Natural killer cell (primary cell): ENCODE results near the gene PSKH1. TPM values are rescaled to one million over a fixed set of nuclear protein-coding genes. Genes with fewer than 3 reads are reported as not detected.

Source experiments
- ATAC-seq, 3 donors: fragments of 150-1000 bp in 2 of 3; fragments of 200-7000 bp in 1 of 3; cut with Tn5 transposase; 1 replicate in 1 of 3; 2 replicates in 2 of 3; pipeline ENCODE4 v1.10.0; 2021; ENCODE audit warnings: mild to moderate bottlenecking in 2 of 3, moderate library complexity in 2 of 3
- DNase-seq, 2 donors: peaks; one replicate each; pipeline versions ENCODE4 v3.0.0 to v3.0.0-alpha.2; 2013 to 2021; ENCODE audit warnings: mixed read lengths in 1 of 2
- H3K27ac ChIP-seq: one replicate; pipeline ENCODE4 v1.5.1; 2013; ENCODE audit warnings: mild to moderate bottlenecking, low read length
- H3K27me3 ChIP-seq: one replicate; pipeline ENCODE4 v1.6.1; 2013; ENCODE audit warnings: low read length; ENCODE audit not compliant: control insufficient read depth, insufficient read depth
- H3K36me3 ChIP-seq: one replicate; pipeline ENCODE4 v1.6.1; 2013; ENCODE audit warnings: low read length; ENCODE audit not compliant: control insufficient read depth, insufficient read depth
- H3K4me1 ChIP-seq: one replicate; pipeline ENCODE4 v1.6.1; 2013; ENCODE audit warnings: low read length; ENCODE audit not compliant: control insufficient read depth, insufficient read depth
- H3K4me3 ChIP-seq: one replicate; pipeline ENCODE4 v1.5.1; 2013; ENCODE audit warnings: low read length
- H3K9me3 ChIP-seq: one replicate; pipeline ENCODE4 v1.6.1; 2013; ENCODE audit warnings: low read length; ENCODE audit not compliant: control insufficient read depth, insufficient read depth
- H3K27ac Mint-ChIP-seq, 2 donors: one replicate each; pipeline ENCODE4 v1.8.0; 2022; ENCODE audit warnings: mild to moderate bottlenecking in 2 of 2, mixed read lengths in 2 of 2, moderate library complexity in 1 of 2
- H3K27me3 Mint-ChIP-seq, 2 donors: one replicate each; pipeline ENCODE4 v1.8.0; 2022; ENCODE audit warnings: low read depth in 2 of 2, mixed read lengths in 2 of 2
- H3K36me3 Mint-ChIP-seq: one replicate; pipeline ENCODE4 v1.8.0; 2022; ENCODE audit warnings: mixed read lengths
- H3K4me1 Mint-ChIP-seq, 2 donors: one replicate each; pipeline ENCODE4 v1.8.0; 2022; ENCODE audit warnings: mixed read lengths in 2 of 2
- H3K4me3 Mint-ChIP-seq: one replicate; pipeline ENCODE4 v1.8.0; 2022; ENCODE audit warnings: mild to moderate bottlenecking, moderate library complexity, mixed read lengths
- H3K9me3 Mint-ChIP-seq, 2 donors: one replicate each; pipeline ENCODE4 v1.8.0; 2022; ENCODE audit warnings: mixed read lengths in 2 of 2
- CTCF ChIP-seq: fragments of 200-600 bp; IDR thresholded peaks from one replicate; pipeline ENCODE4 v1.8.0; 2022; ENCODE audit warnings: antibody characterized with exemption
- WGBS: methylation state at CpG from one replicate; pipeline ENCODE4 v1.1.7; 2013; ENCODE audit warnings: missing lambda C conversion rate; ENCODE audit not compliant: insufficient coverage; 5-methylcytosine and 5-hydroxymethylcytosine counted together
- intact Hi-C: fragments of 100-400 bp; cut with micrococcal nuclease; formaldehyde crosslinking; loops from one replicate; pipeline ENCODE4 v1.14.2; 2022
- total RNA-seq, 4 donors: library from RNA; stranded (reverse); fragments of 120-200 nt in 1 of 4; gene quantifications; one replicate each; pipeline versions ENCODE4 v1.2.3 to v1.2.4, GENCODE V29; 2013 to 2022

Gene PSKH1
- total RNA-seq, 3 donors from 2014 or later (not counting 1 experiment from before 2014, with no cell fraction given) = 16.8 to 24.7 (median 19.5) TPM

- Mint-ChIP-seq H3K27me3 (no peaks in the 10 kb centered on the region), H3K4me1 (peaks cover 37 to 42% of the 10 kb centered on the region in 2 donors), H3K9me3 (no peaks in the 10 kb centered on the region), H3K36me3 (no peaks in the 10 kb centered on the region), H3K4me3 (no peak overlapping the region), H3K27ac (peak overlapping the region; percentile 79 to 85)
- Histone ChIP-seq H3K27ac (peak overlapping the region; percentile 44), H3K4me3 (no peak overlapping the region), H3K36me3 (peaks cover 2% of the 10 kb centered on the region), H3K4me1 (peaks cover 22% of the 10 kb centered on the region), H3K9me3 (no peaks in the 10 kb centered on the region), H3K27me3 (no peaks in the 10 kb centered on the region)
- intact Hi-C loops = no loop called here
- ATAC-seq (peak; percentile 37 to 76 (median 58)), DNase-seq (peak in 1 of 2 donors; percentile 37)
- no peak for TF ChIP-seq CTCF
- WGBS = 64% methylated on average over 4 of the region's 4 CpGs
Measured at GRCh38 chr16:67858500-67858899, 34.6 kb upstream of the PSKH1 start.

GRCh38 chr16:67860589-67861398 lies 32.3 kb upstream of the PSKH1 start:
- Mint-ChIP-seq H3K9me3 (no peaks in the 10 kb centered on the region), H3K27ac (peak overlapping the region in 1 of 2 donors; percentile 65)
- ATAC-seq = no peak

GRCh38 chr16:67861877-67862276 lies 31.2 kb upstream of the PSKH1 start:
- Mint-ChIP-seq H3K4me3 (no peak overlapping the region), H3K27ac (peak overlapping the region; percentile 15 to 65), H3K4me1 (peaks cover 29 to 34% of the 10 kb centered on the region in 2 donors), H3K27me3 (no peaks in the 10 kb centered on the region), H3K36me3 (no peaks in the 10 kb centered on the region), H3K9me3 (no peaks in the 10 kb centered on the region)
- no peak overlapping the region for H3K27ac ChIP-seq
- DNase-seq = no peak
- TF ChIP-seq CTCF = no peak
- H3K9me3 ChIP-seq = no peaks in the 10 kb centered on the region
- ATAC-seq = no peak
- intact Hi-C loops = no loop called here
- WGBS = 92% methylated on average over 6 of the region's 6 CpGs
- peaks cover 22% of the 10 kb centered on the region for H3K4me1 ChIP-seq
- no peak overlapping the region for H3K4me3 ChIP-seq
- peaks cover 2% of the 10 kb centered on the region for H3K36me3 ChIP-seq
- no peaks in the 10 kb centered on the region for H3K27me3 ChIP-seq

More at GRCh38 chr16:67860589-67861398, 32.3 kb upstream of the PSKH1 start:
- H3K9me3 ChIP-seq = no peaks in the 10 kb centered on the region
- Mint-ChIP-seq H3K4me1 (peaks cover 31 to 36% of the 10 kb centered on the region in 2 donors), H3K36me3 (no peaks in the 10 kb centered on the region), H3K4me3 (no peak overlapping the region), H3K27me3 (no peaks in the 10 kb centered on the region)
- no peak overlapping the region for H3K4me3 ChIP-seq
- no peak for TF ChIP-seq CTCF
- intact Hi-C loops = no loop called here
- no peak overlapping the region for H3K27ac ChIP-seq
- H3K4me1 ChIP-seq = peaks cover 22% of the 10 kb centered on the region
- H3K27me3 ChIP-seq = no peaks in the 10 kb centered on the region
- no peak for DNase-seq
- H3K36me3 ChIP-seq = peaks cover 2% of the 10 kb centered on the region
- WGBS = 95% methylated on average over 8 of the region's 8 CpGs
